ENCODE results near the gene COX19.
A peak's percentile ranks its signal among the peaks of the same experiment; 100 is the strongest.
"Not testable (repeated sequence)": the region's sequence is repeated elsewhere in the genome, so short reads cannot be mapped to it uniquely, and the experiment has no call there.

COX19 gene

GRCh38 chr7:1009747-1010146 lies 34.4 kb upstream of the COX19 start:
- no peak for DNase-seq

- no peak for DNase-seq
These were observed 33.5 kb upstream of the COX19 start for GRCh38 chr7:1008733-1009363.

DNA sequence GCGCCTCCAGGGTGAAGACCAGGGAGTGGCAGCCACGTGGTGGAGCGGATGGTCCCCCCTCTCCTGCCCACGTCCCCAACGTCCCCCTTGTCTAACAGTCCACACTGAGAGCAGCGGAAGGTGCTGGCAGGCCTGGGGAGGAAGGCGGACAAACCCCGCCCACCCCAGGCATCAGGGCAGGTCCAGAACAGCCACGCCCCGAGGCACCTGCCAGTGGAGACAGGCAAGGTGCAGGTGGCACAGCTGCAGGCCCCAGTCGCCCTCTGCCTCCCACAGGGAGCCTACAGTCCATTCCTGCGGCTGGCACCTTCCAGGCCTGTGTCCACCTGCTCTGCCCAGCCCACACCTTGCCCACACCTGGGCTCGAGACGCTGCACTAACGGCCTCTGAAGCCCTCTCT lies 32.6 kb upstream of the COX19 start:
- DNase-seq: no peak

DNA sequence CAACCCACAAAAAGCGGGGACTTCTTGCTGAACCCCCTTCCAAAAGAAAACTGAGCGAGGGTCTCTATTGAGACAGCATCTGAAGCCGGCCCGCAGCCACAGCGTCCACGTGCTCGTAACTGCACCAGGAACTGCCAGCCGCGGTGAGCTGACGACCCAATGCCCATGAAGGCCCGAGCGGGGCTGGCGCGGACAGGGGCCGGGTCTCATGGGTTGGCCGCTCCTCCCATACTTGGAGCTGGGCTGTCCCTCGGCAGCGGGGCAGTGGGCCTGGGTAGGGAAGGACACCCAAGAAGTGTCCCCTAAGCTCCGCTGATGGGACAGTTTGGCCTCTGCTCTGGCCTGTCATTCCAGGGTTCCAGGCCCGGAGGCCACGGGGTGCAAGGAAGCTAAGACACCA lies 30.0 kb upstream of the COX19 start:
- DNase-seq: no peak

DNA sequence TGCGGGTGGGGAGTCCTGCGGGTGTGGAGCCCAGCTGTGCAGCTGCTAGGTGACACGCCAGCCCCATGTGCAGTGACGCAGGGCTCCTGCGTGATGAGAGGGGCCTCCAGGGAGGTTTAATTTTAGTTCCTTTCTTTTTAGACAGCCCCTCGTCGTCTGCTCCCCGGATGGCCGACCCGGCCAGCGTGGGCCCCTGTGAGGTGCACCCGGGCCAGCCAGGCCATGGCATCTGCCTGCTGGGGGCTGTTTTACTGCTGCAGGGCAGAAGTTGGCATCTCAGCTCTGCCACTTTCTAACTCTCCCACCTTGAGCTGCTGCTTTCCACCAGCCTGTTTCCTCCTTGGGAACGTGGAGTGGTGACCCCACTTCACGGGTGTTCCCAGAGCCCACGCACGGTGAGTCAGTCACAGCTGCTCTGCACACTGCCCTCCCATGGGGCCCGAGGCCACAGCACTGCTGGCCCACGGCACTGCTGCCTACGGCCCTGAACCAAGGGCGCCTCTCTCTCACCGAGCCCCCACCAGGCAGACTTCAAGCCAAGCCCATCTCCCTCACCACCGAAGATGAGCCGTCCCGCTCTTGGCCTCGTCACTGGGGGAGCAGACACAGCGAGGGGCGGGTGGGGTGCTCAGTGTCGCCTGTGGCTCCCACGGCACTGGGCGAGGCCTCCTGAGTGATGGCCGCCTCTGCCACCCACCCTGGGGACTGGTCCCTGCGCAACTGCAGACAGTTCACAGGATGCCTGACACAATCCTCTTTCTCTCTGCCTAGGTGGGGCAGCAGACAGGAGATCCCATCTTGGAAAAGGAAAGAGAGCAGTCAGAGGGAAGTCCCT lies 28.9 kb upstream of the COX19 start:
- peak; percentile 62 for DNase-seq

- not testable (repeated sequence) for DNase-seq
These were observed 27.1 kb upstream of the COX19 start for GRCh38 chr7:1002445-1002844.

DNA sequence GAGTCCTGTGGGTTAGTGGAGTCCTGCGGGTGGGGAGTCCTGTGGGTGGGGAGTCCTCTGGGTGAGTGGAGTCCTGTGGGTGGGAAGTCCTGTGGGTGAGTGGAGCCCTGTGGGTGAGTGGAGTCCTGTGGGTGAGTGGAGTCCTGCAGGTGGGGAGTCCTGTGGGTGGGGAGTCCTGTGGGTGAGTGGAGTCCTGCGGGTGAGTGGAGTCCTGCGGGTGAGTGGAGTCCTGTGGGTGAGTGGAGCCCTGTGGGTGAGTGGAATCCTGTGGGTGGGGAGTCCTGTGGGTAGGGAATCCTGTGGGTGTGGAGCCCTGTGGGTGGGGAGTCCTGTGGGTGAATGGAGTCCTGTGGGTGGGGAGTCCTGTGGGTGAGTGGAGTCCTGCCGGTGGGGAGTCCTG lies 26.7 kb upstream of the COX19 start:
- DNase-seq: not testable (repeated sequence)

- DNase-seq: not testable (repeated sequence)
These were observed 25.9 kb upstream of the COX19 start for GRCh38 chr7:1001069-1001770.

DNA sequence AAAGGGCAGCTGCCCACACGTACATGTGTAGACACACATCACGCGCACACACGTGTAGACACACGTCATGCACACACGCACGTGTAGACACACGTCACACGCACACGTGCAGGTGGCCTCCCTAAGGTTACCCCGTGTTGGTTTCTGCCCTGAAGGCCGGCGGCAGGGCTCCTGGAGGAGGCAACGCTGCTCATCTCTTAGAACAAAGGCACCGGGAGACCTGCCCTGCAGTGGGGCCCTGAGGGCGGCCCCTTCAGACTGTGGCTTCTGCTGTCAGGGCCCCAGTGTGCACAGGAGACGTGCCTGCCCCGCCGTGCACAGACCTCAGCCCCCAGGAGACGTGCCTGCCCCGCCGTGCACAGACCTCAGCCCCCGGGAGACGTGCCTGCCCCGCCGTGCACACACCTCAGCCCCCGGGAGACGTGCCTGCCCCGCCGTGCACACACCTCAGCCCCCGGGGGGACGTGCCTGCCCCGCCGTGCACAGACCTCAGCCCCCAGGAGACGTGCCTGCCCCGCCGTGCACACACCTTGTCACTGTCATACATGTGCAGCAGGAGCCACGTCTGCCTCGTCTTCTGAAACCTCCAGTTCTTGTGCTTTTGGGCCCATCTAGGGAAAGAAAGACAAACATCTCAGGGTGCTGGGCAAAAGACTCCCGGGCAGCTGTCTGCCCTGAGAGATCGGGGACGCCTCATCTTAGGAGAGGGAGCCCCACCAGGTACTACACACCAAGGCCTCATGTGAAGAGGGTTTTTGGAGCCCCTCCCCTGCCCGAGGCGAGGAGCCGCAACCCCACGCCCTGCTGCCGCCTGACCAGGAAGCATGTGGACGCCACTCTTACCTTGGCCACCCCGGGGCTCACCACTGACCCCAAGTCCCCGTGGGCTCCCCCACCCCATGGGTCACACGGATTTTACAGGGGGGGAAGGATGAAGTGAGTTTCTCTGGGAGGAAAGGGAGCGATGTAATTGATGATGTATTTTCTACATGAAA lies 24.9 kb upstream of the COX19 start:
- DNase-seq: no peak

DNA sequence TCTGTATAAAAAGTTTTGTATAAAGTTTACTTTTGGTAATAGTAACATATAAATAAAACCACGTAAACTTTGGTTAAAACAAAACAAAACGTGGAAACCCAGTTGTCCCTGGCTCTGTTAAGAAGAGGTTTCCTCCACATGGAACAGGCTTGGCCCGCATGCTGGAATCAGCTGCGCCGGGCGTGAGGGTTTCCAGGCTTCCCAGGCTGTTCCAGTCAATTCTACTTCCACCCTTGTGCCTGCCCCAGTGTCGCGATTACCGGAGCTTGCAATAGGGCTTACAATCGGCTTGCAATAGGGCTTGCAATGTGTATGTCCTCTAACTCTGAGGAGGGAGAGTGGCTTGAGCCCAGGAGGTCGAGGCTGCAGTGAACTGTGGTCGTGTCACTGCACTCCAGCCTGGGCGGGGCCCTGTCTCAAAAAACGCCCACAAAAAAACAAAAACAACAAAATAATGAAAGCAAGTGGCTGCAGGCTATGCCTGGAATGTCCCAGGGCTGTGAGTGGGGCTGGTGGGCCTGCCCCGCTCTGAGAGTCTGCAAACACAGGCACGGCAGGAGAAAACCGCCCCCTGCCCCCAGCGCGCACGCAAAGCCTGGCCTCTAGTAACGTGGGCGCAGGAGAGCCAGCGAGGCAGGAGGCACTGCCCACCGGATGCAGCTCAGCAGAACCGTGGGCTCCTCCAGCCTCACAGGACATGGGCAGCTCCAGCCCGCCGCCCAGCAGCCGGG lies 24.0 kb upstream of the COX19 start:
- DNase-seq: no peak

- DNase-seq: no peak
These were observed 22.4 kb upstream of the COX19 start for GRCh38 chr7:997404-998395.

GRCh38 chr7:996079-996872 lies 20.9 kb upstream of the COX19 start:
- DNase-seq: no peak

DNA sequence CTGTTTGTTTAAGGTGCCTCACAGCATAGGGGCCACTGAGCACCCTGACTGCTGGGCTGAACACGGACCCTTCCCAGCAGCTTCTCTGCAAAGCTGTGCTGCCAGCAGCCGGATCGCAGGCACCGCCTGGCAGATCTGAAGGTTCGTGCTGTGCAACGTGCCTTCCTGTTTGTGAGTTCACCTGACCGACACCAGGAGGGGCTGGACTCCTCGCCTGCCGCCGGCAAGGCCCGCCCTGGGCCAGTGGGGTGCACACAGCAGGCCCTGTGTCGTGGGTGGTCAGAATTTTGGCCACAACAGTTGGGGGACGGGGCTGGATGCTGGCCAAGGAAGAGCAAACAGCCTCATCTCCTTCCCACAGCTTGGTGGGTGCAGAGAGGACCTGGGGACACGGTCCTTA lies 20.2 kb upstream of the COX19 start:
- DNase-seq: no peak

GRCh38 chr7:994592-995308 lies 19.4 kb upstream of the COX19 start:
- no peak for DNase-seq

DNA sequence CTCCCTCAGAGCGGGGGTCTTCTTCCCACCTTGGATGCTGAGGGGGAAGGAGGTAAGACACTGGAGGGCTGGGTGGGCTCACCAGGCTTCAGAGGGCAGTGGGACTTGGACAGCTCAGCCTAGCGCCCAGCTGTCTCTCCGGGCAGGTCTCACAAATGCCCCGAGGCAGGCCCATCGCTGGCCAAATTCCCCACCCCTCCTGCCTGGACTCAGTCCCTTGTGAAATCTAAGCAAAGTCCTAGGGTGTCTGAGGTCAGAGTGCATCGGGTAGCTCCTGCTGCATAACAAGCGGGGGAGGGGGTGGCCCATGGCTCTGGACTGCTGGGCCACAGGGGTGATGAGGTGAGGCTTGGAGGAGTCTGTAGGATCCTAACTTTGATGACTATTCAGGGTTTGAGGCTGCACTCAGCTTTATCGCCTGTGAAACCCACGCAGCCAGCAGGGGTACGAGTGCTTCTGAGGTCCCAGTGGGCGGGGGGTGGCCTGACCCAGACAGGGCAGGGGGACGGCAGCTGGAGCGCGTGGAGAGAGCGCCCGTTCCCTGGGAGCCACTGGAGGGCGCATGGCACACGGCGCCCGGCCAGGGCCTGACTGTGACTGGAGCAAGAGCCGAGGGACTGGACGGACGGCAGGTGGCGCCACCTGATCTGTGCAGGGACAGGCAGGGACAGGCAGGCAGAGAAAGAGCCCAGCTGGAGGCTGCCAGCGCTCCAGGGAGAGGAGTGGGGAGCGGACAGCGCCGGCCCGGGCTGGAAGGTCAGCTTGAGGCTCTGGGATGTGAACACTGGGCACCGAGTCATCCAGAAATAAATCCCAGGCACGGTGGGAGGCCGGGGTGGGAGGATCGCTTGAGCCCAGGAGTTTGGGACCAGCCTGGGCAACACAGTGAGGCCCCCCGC lies 17.6 kb upstream of the COX19 start:
- peak; percentile 94 for DNase-seq

DNA sequence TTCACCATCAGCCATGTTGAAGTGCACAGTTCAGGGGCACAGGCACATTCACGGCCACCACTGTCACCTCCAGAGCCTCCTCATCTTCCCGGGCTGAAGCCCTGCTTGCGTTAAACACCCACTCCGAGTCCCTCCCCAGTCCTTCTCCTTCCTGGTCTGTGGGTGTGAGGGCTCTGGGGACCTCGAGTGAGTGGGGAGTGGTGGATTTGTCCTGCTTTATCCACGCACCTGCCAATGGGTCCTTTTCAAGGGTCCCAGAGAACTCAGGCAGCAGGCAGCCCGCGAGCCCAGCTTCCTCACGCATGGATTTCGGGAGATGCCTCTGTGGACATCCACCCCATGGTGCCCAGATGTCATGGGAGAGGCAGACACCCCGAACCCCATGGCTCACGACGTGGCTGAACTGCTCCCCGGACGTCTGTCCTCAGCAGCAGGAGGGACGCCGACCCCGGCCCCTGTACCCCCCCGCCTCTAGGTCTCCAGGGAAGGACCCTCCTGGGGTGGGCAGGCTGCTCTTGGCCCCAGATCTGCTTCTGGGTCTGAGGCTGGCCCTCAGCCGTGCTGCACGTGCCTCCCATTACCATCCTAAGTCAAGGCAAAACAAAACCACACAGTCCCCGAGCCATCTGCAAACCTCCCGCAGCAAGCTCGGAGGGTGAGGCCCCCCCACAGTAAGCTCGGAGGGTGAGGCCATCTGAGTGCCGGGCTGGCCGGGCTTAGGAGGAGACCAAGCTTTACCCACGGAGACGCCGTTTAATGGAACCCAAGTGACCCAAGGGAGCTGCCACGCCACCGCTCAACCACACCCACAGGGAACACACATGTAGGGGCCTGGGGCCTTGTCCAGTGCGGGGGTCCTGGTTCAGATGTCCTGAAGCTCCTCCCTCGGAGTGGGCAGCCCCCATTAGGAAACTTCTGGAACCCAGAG lies 16.6 kb upstream of the COX19 start:
- DNase-seq: no peak

Data from CD4-positive, alpha-beta T cell treated with Interferon gamma for 1 hour (primary cell).